Breast epithelium (tissue), 3 donors: ENCODE results near the gene MUC12.

Experiments
- CTCF ChIP-seq, 3 donors: fragments of 450-650 bp; IDR thresholded peaks; one replicate each; pipeline ENCODE4 v1.5.1; 2016 to 2017; ENCODE audit warnings: antibody characterized with exemption in 3 of 3, mild to moderate bottlenecking in 3 of 3, moderate library complexity in 3 of 3
- POLR2A ChIP-seq: fragments of 450-650 bp; IDR thresholded peaks from one replicate; pipeline ENCODE4 v1.6.1; 2016; ENCODE audit warnings: antibody characterized with exemption, mild to moderate bottlenecking, moderate library complexity

DNA sequence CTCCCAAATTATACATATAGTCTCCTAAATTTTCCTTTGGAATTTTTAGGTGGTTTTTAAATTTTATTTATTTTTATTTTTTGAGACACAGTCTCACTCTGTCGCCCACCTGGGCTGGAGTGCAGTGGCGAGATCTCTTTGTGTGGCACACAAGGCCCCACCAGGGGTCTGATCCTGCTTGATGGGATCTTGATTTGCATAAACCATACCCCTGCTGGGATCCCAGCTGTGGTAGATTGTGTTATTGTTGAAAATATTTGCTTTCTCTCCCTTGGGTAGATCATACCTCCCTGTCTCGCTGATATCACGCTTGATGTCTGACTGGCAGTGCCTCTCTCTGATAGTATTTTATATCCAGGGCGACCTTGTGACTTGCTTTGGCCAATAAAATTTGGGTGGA, 25.7 kb upstream of the MUC12 start:
- TF ChIP-seq CTCF (IDR thresholded peaks at IDR 0.05) (no peak), POLR2A (no peak)
